OCI-LY3 (cell line): ENCODE results near the gene NDST1.
A peak's percentile ranks its signal among the peaks of the same experiment; 100 is the strongest.

ENCODE experiments used
- H2AFZ ChIP-seq: fragments of 200-600, 300-600 bp; shearing (Covaris generic); 2 replicates; pipeline ENCODE4 v1.6.0; 2014; ENCODE audit warnings: antibody characterized with exemption, low read depth, low read length
- H3K27ac ChIP-seq: fragments of 200-600, 300-600 bp; sonication (generic); 2 replicates; pipeline ENCODE4 v1.5.1; 2014; ENCODE audit warnings: mild to moderate bottlenecking, low read length, moderate library complexity, mixed read lengths
- H3K27me3 ChIP-seq: fragments of 200-600, 300-600 bp; sonication (generic); 2 replicates; pipeline ENCODE4 v1.6.1; 2014; ENCODE audit warnings: low read depth, low read length, mixed read lengths
- H3K36me3 ChIP-seq: fragments of 200-600, 300-600 bp; sonication (generic); replicated peaks from 2 replicates; pipeline ENCODE3; 2014; ENCODE audit warnings: low read depth, low read length, mixed read lengths
- H3K4me1 ChIP-seq: fragments of 300-600, 200-600 bp; sonication (generic); 2 replicates; pipeline ENCODE4 v1.6.1; 2014; ENCODE audit warnings: low read length, mixed read lengths
- H3K4me2 ChIP-seq: fragments of 200-600, 300-600 bp; sonication (generic); 2 replicates; pipeline ENCODE4 v1.6.1; 2014; ENCODE audit warnings: low read length, mixed read lengths
- H3K4me3 ChIP-seq: fragments of 300-600, 200-600 bp; sonication (generic); 2 replicates; pipeline ENCODE4 v1.5.1; 2014; ENCODE audit warnings: antibody characterized with exemption, mild to moderate bottlenecking, low read length, moderate library complexity
- H3K79me2 ChIP-seq: fragments of 300-600, 200-600 bp; shearing (Covaris generic); 2 replicates; pipeline ENCODE4 v1.6.1; 2014; ENCODE audit warnings: mild to moderate bottlenecking, low read length, mixed read lengths
- H3K9ac ChIP-seq: fragments of 300-600, 200-600 bp; shearing (Covaris generic); 2 replicates; pipeline ENCODE4 v1.6.0; 2014; ENCODE audit warnings: mild to moderate bottlenecking, low read length, moderate library complexity
- H3K9me3 ChIP-seq: fragments of 200-600, 300-600 bp; shearing (Covaris generic); 2 replicates; pipeline ENCODE4 v1.6.1; 2014; ENCODE audit warnings: low read length, mixed read lengths; ENCODE audit not compliant: insufficient read depth
- H4K20me1 ChIP-seq: fragments of 200-600, 300-600 bp; sonication (generic); 2 replicates; pipeline ENCODE4 v1.6.1; 2016; ENCODE audit warnings: low read length, mixed read lengths; ENCODE audit not compliant: insufficient read depth
- CTCF ChIP-seq: fragments of 200-600, 300-600 bp; sonication (generic); IDR thresholded peaks from 2 replicates; pipeline ENCODE4 v1.5.1; 2014; ENCODE audit warnings: antibody characterized with exemption, low read length, low read depth
- EZH2phosphoT487 ChIP-seq: fragments of 200-600 bp; shearing (Covaris generic); IDR thresholded peaks from 2 replicates; pipeline ENCODE4 v1.6.1; 2018; ENCODE audit warnings: antibody characterized with exemption, mixed run types, low read depth

Gene NDST1

GRCh38 chr5:150541397-150541675 lies 33.4 kb downstream of the NDST1 start:
- no peaks in the 10 kb centered on the region for H3K9me3 ChIP-seq
- no peak overlapping the region for H2AFZ ChIP-seq
- H3K4me3 ChIP-seq, result no peak overlapping the region
- no peaks in the 10 kb centered on the region for H3K79me2 ChIP-seq
- no peak for TF ChIP-seq EZH2phosphoT487
- no peak for TF ChIP-seq CTCF
- H3K4me1 ChIP-seq, result peaks cover 4% of the 10 kb centered on the region; the same call in 1 of the 2 replicates
- H3K27ac ChIP-seq, result no peak overlapping the region
- no peaks in the 10 kb centered on the region for H3K27me3 ChIP-seq
- no peak overlapping the region for H3K4me2 ChIP-seq
- no peak overlapping the region for H3K9ac ChIP-seq
- no peaks in the 10 kb centered on the region for H4K20me1 ChIP-seq
- peaks cover 6% of the 10 kb centered on the region for H3K36me3 ChIP-seq

GRCh38 chr5:150541895-150542294 lies 34.0 kb downstream of the NDST1 start:
- TF ChIP-seq EZH2phosphoT487 (no peak), CTCF (no peak)
- Histone ChIP-seq H3K79me2 (no peaks in the 10 kb centered on the region), H3K36me3 (peaks cover 6% of the 10 kb centered on the region), H2AFZ (no peak overlapping the region), H3K27ac (no peak overlapping the region), H3K4me3 (no peak overlapping the region), H3K9me3 (no peaks in the 10 kb centered on the region), H3K9ac (no peak overlapping the region), H3K4me2 (no peak overlapping the region), H3K27me3 (no peaks in the 10 kb centered on the region), H3K4me1 (peaks cover 4% of the 10 kb centered on the region; the same call in 1 of the 2 replicates), H4K20me1 (no peaks in the 10 kb centered on the region)

- no peak overlapping the region for H3K27ac ChIP-seq
- peaks cover 6% of the 10 kb centered on the region for H3K36me3 ChIP-seq
- H3K9me3 ChIP-seq, result no peaks in the 10 kb centered on the region
- no peak overlapping the region for H3K4me2 ChIP-seq
- no peak overlapping the region for H2AFZ ChIP-seq
- H4K20me1 ChIP-seq, result no peaks in the 10 kb centered on the region
- TF ChIP-seq CTCF (no peak), EZH2phosphoT487 (no peak)
- no peak overlapping the region for H3K4me3 ChIP-seq
- no peaks in the 10 kb centered on the region for H3K27me3 ChIP-seq
- no peak overlapping the region for H3K9ac ChIP-seq
- H3K79me2 ChIP-seq, result no peaks in the 10 kb centered on the region
- peaks cover 4% of the 10 kb centered on the region; the same call in 1 of the 2 replicates for H3K4me1 ChIP-seq
Measured at GRCh38 chr5:150542933-150543445, 35.1 kb downstream of the NDST1 start.

DNA sequence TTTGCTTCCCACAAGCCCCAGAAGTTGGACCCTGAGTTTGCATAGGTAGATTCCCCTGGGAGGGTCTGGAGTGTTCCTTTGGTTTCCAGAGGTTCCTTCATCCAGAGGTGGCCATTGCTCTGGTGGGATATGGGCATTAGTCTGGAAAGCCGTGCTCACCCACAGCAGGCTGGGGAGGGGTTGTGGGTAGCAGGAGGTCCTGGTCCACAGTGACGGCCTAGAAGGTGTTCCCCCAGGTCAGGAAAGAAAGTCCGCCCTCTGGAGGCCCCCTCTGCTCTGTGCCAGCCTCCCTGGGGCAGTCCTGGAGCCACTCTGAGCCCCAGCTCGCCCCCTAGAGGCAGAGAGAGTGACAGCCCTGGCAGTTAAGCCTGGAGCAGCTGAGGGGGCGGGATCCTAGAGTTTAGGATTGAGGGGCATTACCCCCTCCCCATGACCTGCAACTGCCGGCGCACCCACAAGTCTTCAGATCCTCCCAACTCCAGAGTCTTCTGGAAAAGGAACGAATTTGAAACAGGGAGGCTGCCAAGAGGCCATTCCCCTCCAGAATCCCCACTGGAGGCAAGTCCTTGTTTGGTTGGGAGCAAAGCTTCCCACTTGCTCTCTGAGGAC lies 36.8 kb downstream of the NDST1 start:
- H3K9ac ChIP-seq, result no peak overlapping the region
- no peaks in the 10 kb centered on the region for H3K27me3 ChIP-seq
- peak; percentile 84 for TF ChIP-seq CTCF
- no peak for TF ChIP-seq EZH2phosphoT487
- no peaks in the 10 kb centered on the region for H4K20me1 ChIP-seq
- no peak overlapping the region for H3K4me2 ChIP-seq
- no peaks in the 10 kb centered on the region for H3K9me3 ChIP-seq
- no peaks in the 10 kb centered on the region for H3K79me2 ChIP-seq
- H3K27ac ChIP-seq, result no peak overlapping the region
- H3K4me3 ChIP-seq, result no peak overlapping the region
- H2AFZ ChIP-seq, result no peak overlapping the region
- peaks cover 5% of the 10 kb centered on the region for H3K36me3 ChIP-seq
- peaks cover 4% of the 10 kb centered on the region; the same call in 1 of the 2 replicates for H3K4me1 ChIP-seq
